Aorta (tissue), 5 donors: ENCODE measurements around the gene WSB1. TPM values are rescaled to one million over a fixed set of nuclear protein-coding genes. Genes with fewer than 3 reads are reported as not detected.

Source experiments
- ATAC-seq: fragments of 200-7000 bp; cut with Tn5 transposase; one replicate; pipeline ENCODE4 v1.9.1; 2022; ENCODE audit warnings: moderate library complexity; ENCODE audit not compliant: low FRiP score
- DNase-seq, 2 donors: peaks; one replicate each; pipeline ENCODE4 v3.0.0-alpha.2; 2020
- H3K27ac ChIP-seq, 2 donors: one replicate each; pipeline ENCODE4 v1.5.1; 2013; ENCODE audit warnings: low read length in 2 of 2, mild to moderate bottlenecking in 2 of 2, moderate library complexity in 2 of 2, control low read depth in 1 of 2, inconsistent platforms in 1 of 2, low read depth in 1 of 2
- H3K27me3 ChIP-seq, 2 donors: one replicate each; pipeline ENCODE4 v1.6.1; 2013; ENCODE audit warnings: control low read depth in 1 of 2, low read length in 1 of 2, mild to moderate bottlenecking in 1 of 2, moderate library complexity in 1 of 2; ENCODE audit not compliant: insufficient read depth in 2 of 2, control insufficient read depth in 1 of 2
- H3K36me3 ChIP-seq, 2 donors: one replicate each; pipeline ENCODE4 v1.6.1; 2013; ENCODE audit warnings: control low read depth in 1 of 2, low read length in 1 of 2, mild to moderate bottlenecking in 1 of 2; ENCODE audit not compliant: insufficient read depth in 2 of 2, control insufficient read depth in 1 of 2
- H3K4me1 ChIP-seq, 2 donors: one replicate each; pipeline ENCODE4 v1.6.1; 2013; ENCODE audit warnings: low read length in 2 of 2, control low read depth in 1 of 2, mild to moderate bottlenecking in 1 of 2, moderate library complexity in 1 of 2; ENCODE audit not compliant: insufficient read depth in 2 of 2, control insufficient read depth in 1 of 2
- H3K4me3 ChIP-seq, 2 donors: one replicate each; pipeline ENCODE4 v1.5.1; 2013; ENCODE audit warnings: low read length in 2 of 2, control low read depth in 1 of 2, mild to moderate bottlenecking in 1 of 2
- H3K9me3 ChIP-seq: one replicate; pipeline ENCODE4 v1.6.1; 2013; ENCODE audit warnings: mild to moderate bottlenecking, low read length; ENCODE audit not compliant: control insufficient read depth
- WGBS, 2 donors: extraction: QIAGEN DNeasy Blood & Tissue Kit; methylation state at CpG; one replicate each; pipeline ENCODE4 v1.1.7; 2013; 5-methylcytosine and 5-hydroxymethylcytosine counted together
- intact Hi-C, 2 donors: fragments of 100-400 bp; cut with DNase I; formaldehyde crosslinking; loops; one replicate each; pipeline versions ENCODE4 v1.14.2 to v1.15.0; 2022
- polyA plus RNA-seq, 2 donors: library from polyadenylated mRNA; stranded (reverse); fragments of 200-250 nt; gene quantifications; one replicate each; pipeline ENCODE4 v1.2.3, GENCODE V29; 2013
- total RNA-seq, 2 donors: library from RNA; stranded (reverse); fragmentation: NEBNext Ultra II Directional; extraction: Animal tissue kit (Norgen Biotek cat#: 25700); gene quantifications; one replicate each; pipeline ENCODE4 v1.2.1, GENCODE V29; 2021
- donor health status: healthy with polysubstance abuse.
- donor health status: Bipolar disorder and iron deficiency.
- donor health status: DM: no; HTN: no; CAD: no.
- donor health status: DM: no; HTN: no; CAD: no.
- donor health status: DM: yes; HTN: yes; CAD: no.

The WSB1 gene
- total and polyA plus RNA-seq, 4 donors = 18.2 to 355 (median 271) TPM

- intact Hi-C loops = loop anchor here (2.0 to 5.0 kb wide), 4 partner anchors 38 to 95 kb away; partner anchors contain the start of gene WSB1 (in 2 of the 2)
- ATAC-seq (peak; percentile 99), DNase-seq (peak; percentile 100)
- Histone ChIP-seq H3K4me3 (peak overlapping the region; percentile 25 to 30), H3K4me1 (no peaks in the 10 kb centered on the region), H3K27me3 (no peaks in the 10 kb centered on the region), H3K27ac (peak overlapping the region in 1 of 2 donors; percentile 92), H3K9me3 (no peaks in the 10 kb centered on the region), H3K36me3 (no peaks in the 10 kb centered on the region)
- WGBS, 2 donors = 1% methylated on average over 42 to 52 of the region's 52 CpGs
These were observed 38.8 kb downstream of the WSB1 start for GRCh38 chr17:27332485-27333409.

GRCh38 chr17:27333410-27333980 lies 39.6 kb downstream of the WSB1 start:
- ATAC-seq (no peak), DNase-seq (no peak)
- H3K4me1 ChIP-seq = no peaks in the 10 kb centered on the region
- intact Hi-C loops = loop anchor here (2.0 to 5.0 kb wide), 4 partner anchors 39 to 96 kb away; partner anchors contain the start of gene WSB1 (in 2 of the 2)
- no peaks in the 10 kb centered on the region for H3K27me3 ChIP-seq
- no peaks in the 10 kb centered on the region for H3K36me3 ChIP-seq
- H3K4me3 ChIP-seq = peak overlapping the region; percentile 25 to 30
- H3K9me3 ChIP-seq = no peaks in the 10 kb centered on the region
- H3K27ac ChIP-seq = peak overlapping the region; percentile 11 to 92
- WGBS, 2 donors = 36 to 37% methylated on average over 11 of the region's 11 CpGs

DNA sequence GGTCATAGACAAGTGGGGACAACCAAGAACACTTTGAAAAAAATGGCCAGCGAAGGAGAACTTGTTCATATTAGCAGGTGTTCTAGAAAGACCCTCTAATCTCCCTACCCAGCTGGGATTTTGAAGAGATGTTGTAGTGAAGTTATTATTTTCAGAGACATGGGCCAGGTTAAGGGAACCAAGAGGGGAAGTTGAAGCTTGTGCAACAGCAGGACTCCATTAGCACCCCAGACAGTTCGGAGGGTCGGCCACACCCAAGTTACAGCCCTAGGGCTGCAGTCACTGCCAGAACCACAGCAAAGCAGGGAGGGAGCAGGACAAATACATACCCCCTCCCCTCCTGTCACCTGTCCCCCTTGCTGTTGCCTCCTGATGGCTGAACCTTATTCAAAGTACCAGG lies 42.3 kb downstream of the WSB1 start:
- H3K36me3 ChIP-seq = no peaks in the 10 kb centered on the region
- no peak overlapping the region for H3K27ac ChIP-seq
- DNase-seq = no peak
- no peaks in the 10 kb centered on the region for H3K9me3 ChIP-seq
- intact Hi-C loops = no loop called here
- H3K4me3 ChIP-seq = no peak overlapping the region
- WGBS, 2 donors = 82 to 93% methylated on average over 3 of the region's 3 CpGs
- no peak for ATAC-seq
- no peaks in the 10 kb centered on the region for H3K27me3 ChIP-seq
- H3K4me1 ChIP-seq = no peaks in the 10 kb centered on the region

- ATAC-seq (no peak), DNase-seq (peak in 1 of 2 donors; percentile 14)
- intact Hi-C loops = no loop called here
- Histone ChIP-seq H3K27ac (no peak overlapping the region), H3K27me3 (no peaks in the 10 kb centered on the region), H3K4me3 (no peak overlapping the region), H3K9me3 (no peaks in the 10 kb centered on the region), H3K4me1 (no peaks in the 10 kb centered on the region), H3K36me3 (no peaks in the 10 kb centered on the region)
- WGBS, 2 donors = 79% methylated on average over 9 of the region's 9 CpGs
These were observed 44.6 kb downstream of the WSB1 start for GRCh38 chr17:27338536-27338985.

GRCh38 chr17:27339198-27339835 lies 45.4 kb downstream of the WSB1 start:
- no peaks in the 10 kb centered on the region for H3K9me3 ChIP-seq
- DNase-seq (peak in 1 of 2 donors; percentile 15), ATAC-seq (no peak)
- no peaks in the 10 kb centered on the region for H3K36me3 ChIP-seq
- H3K4me1 ChIP-seq = no peaks in the 10 kb centered on the region
- H3K27ac ChIP-seq = no peak overlapping the region
- 89 to 90% methylated on average over 9 of the region's 9 CpGs for WGBS, 2 donors
- H3K4me3 ChIP-seq = no peak overlapping the region
- intact Hi-C loops = no loop called here
- no peaks in the 10 kb centered on the region for H3K27me3 ChIP-seq

DNA sequence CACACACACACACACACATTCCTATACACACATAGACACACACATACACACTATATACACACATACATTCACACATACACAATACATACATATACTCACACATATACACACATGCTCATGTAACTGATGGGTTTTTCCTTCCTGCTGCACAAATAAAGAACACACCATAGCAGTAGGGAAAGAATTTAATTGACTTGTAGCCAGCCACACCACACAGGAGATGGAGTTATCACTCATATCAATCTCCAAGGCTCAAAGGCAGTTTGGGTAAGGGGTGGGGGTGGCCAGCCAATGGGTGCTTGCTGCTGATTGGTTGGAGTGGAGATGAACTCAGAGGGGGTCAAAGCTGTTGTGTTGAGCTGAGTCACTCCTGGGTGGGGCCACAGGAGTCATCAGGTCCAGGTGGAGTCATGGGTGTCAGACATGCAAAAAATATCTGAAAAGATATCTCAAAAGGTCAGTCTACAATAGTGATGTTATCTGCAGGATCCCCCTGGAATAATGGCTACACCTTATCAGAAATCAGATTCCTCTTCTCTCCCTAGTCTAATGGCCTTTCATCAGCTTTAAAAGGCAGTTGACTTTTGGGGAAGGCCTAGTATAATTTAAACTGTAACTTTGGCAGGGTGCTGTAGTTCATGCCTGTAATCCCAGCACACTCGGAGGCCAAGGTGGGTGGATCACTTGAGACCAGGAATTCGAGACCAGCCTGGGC lies 46.1 kb downstream of the WSB1 start:
- no peaks in the 10 kb centered on the region for H3K4me1 ChIP-seq
- H3K36me3 ChIP-seq = no peaks in the 10 kb centered on the region
- no peak for ATAC-seq
- DNase-seq = peak in 1 of 2 donors; percentile 37
- no peak overlapping the region for H3K27ac ChIP-seq
- no peak overlapping the region for H3K4me3 ChIP-seq
- no peaks in the 10 kb centered on the region for H3K27me3 ChIP-seq
- WGBS, 2 donors = 42 to 51% methylated on average over 2 of the region's 2 CpGs
- intact Hi-C loops = no loop called here
- H3K9me3 ChIP-seq = no peaks in the 10 kb centered on the region

- Histone ChIP-seq H3K27me3 (no peaks in the 10 kb centered on the region), H3K27ac (no peak overlapping the region), H3K9me3 (no peaks in the 10 kb centered on the region), H3K36me3 (no peaks in the 10 kb centered on the region), H3K4me1 (no peaks in the 10 kb centered on the region), H3K4me3 (no peak overlapping the region)
- DNase-seq (peak in 1 of 2 donors; percentile 17), ATAC-seq (no peak)
- 87 to 93% methylated on average over 7 of the region's 7 CpGs for WGBS, 2 donors
- intact Hi-C loops = no loop called here
These were observed 46.7 kb downstream of the WSB1 start for GRCh38 chr17:27340575-27340974.

- Histone ChIP-seq H3K27ac (no peak overlapping the region), H3K4me3 (no peak overlapping the region), H3K4me1 (no peaks in the 10 kb centered on the region), H3K27me3 (no peaks in the 10 kb centered on the region), H3K36me3 (no peaks in the 10 kb centered on the region), H3K9me3 (no peaks in the 10 kb centered on the region)
- 31 to 46% methylated on average over 4 of the region's 4 CpGs for WGBS, 2 donors
- intact Hi-C loops = no loop called here
- DNase-seq (peak in 1 of 2 donors; percentile 26), ATAC-seq (no peak)
These were observed 47.1 kb downstream of the WSB1 start for GRCh38 chr17:27341041-27341471.
